ENCODE results near the gene PAX4.

Gene PAX4

DNA sequence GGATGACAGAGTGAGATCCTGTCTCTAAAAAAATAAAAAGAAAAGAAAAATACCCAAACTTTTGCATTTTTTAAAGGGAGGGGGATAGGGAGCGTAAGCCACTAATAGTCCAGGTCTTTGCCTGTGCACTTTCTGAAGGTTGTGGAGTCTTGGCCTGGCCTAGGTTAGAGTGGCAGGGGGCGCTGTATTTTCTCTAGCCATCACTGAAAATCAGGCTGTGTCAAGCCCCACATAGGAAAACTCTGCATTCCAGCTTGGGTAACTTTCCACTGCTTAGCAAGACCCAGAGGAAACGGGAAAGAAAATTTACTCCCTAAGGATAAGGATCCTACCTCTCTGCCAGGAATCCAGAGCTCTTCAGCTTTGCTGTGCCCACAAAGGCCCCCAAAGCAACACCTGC, 10.5 kb upstream of the PAX4 start:
- no peak for DNase-seq

DNA sequence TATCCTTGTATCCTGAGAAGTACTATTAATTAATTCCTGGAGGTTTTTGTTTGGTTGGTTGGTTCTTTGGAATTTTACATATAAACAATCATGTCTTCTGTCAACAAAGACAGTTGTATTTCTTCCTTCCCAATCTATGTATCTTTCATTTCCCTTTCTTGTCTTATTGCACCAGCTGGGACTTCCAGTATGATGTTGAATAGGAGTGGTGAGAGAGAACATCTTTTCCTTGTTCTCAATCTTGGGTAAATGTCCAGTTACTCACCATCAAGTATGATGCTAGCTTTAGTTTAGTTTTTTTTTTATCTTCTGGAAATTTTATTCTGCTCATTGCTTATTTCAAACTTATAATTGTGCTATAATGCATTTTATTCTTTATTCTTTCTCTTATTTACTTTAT, 7.4 kb upstream of the PAX4 start:
- no peak for DNase-seq

DNA sequence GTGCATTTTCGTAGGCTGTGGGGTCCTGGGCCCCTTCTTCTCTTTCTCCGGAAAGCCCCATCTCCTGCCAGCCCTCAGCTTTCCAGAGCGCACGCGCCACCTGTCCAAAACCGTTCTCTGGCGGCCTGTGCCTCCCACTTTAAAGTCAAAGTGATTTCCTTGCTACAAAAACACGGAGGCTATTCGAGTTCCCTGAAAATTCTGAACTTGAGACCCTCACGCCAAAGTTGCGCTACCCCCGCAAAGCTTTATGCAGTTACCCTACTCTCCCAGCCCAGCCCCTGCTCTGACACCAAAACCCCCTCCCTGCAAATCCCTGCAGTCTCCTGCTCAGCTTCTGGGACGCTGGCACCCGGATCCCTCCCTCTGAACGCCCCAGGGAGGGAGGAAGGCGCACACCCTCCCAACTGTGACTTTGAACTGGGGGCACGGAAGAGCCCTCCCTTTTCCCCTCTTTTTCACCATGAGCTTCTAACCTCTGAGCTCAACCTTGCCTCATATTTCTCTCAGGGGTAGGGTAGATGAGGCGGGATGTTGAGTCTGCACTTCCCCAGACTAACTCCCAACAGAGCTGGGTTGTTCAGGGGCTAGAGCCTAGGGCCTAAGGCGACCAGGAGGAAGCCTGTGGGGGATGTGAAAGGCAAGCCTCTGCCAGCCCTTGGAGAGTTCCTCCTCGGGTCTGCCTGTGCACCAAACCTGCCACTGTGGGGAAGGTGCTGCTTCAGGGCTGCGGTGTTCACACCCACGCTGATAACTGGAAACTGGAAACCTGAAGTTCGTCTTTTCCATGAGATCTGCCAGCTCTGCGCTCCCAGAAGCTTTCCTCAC, 2.7 kb upstream of the PAX4 start:
- DNase-seq = no peak

DNA sequence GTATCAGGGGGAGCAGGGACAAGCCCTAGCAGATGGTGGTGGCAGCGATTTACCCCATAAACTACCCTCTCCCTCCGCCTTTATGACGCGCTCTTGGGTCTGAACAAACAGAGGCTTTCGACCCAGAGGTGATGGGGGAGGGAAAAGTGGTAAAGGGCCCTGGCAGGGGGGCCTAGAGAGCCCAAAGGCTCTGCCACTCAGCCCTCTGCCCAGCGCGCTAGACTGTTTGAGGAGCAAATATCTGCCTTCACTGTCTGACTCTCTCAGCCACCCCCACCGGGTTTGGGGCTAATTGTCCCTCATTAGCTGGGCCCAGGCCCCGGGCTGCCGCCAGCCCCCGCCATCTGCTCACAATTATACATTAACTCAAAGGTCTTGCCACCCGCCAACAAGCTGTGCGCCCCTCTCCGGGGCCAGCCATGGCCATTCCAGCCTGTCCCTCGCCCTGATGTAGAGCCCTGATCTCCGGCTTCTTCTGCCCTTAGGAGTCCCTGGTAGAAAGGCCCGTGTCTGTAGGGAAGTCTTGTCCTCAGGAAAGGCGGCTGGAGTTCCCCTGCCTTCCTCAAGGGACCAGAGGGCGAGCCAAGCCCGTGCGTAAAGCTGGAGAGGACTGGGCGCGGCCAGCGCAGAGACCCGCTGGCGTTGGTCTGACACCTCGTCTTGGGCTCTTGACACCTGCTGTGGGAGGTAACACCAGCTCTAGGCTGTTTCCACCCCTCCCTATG, 1.9 kb upstream of the PAX4 start:
- no peak for DNase-seq

DNA sequence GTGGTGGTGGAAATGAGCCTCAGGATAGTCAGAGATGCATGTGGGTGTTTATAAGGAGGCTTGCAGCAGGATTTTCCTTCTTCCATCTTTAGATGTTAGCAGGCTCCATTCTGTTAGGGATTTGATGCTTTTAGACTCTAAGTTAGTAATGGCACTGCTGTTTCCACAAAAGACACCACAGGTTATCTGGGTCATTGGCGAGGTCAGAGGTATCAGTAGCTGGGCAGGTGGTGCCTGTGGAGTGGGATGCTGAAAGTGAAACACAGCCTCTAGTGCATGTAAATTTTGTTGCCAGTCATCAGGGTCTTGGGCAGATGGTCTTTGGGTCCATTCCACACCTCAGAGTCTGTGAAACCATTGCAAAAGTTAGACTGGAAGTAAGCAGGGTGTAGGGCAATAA, 833 bp upstream of the PAX4 start:
- DNase-seq = no peak

DNA sequence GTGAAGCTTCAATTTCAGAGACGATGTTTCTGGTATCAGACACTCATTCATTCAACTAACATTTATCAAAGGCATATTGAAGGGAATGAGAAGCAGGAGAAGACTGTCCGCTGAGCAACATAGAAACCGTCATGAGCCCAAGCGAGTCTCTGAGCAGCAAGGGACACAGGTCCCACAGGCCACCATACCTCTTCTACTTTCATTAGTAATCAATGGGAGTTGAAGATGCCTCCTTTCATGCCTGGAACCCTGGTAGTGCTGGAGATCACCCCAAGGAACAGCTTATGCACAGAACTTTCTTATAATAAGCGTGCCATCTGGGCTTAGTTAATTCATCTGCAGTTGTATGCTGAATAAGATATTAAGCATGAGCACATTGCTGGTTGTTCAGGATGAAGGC, 1.2 kb downstream of the PAX4 start:
- DNase-seq = no peak

DNA sequence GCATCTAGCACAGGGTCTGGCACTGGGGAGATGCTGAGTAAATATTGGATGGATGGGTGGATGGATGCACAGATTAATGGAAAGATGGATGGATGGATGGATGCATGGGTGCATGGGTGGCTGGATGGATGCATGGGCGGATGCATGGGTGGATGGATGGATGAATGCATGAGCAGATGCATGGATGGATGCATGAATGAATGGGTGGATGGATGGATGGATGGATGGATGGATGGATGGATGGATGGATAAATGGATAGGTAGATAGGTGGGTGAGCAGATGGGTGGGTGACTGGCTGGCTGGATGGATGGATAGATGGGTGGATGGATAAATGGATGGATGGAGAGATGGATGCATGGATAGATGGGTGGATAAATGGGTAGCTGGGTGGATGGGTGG, 5.7 kb downstream of the PAX4 start:
- DNase-seq = no peak

DNA sequence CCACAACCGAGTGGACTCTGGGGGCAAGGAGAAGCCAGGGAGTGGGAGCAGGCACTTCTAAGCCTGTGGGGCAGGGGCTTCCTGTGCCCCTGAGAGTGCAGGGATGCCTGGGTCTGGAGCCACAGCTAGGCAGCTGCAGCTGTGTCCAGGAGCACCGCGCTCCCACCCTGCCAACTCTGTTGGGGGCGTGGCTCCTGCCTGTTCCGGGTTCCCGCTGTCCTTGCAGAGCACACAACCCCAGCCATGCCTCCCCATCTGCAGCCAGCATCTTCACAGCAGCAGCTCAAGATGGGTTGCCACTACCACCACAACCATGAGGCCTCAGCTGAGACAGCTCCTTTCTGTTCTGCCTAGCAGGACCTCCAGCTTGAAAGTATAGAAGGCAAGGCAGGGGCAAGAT, 8.6 kb downstream of the PAX4 start:
- DNase-seq = no peak

DNA sequence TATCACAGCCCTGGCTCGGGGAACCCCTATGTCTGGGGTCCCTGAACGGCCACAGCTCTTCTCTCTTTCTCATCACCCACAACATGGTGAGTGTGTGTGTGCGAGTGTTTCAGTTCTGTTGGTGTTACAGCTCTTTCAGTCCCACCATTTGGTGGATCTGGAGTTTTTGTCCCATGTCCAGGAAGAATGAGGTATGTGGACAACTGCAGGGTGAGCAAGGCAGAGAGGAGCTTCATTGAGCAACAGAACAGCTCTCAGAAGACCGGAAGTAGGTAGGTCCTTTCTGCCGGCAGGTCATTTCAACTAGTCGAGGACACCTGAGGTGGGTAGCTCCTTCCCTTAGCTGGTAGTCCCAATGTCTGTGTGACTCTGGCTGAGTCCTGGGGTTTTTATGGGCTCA, 9.5 kb downstream of the PAX4 start:
- DNase-seq = no peak

DNA sequence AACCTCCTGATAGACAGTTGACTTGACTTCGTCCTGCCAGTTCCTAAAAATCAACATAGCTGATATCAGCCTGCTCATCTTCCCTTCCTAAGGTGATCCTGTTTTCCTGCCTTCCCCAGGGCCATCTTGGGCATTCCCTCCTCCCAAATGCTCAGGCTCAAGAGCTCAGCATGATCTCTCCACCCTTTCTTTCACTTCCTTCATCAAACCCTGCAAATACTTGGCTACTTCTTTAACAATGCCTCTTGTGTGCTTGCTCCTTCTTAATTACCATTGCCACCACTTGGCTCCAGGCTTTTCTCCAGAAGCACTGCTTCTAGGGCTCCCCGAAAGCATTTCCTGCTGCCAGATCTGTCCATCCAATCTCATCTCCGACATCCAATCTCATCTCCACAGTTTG, 17.1 kb downstream of the PAX4 start:
- no peak for DNase-seq

DNA sequence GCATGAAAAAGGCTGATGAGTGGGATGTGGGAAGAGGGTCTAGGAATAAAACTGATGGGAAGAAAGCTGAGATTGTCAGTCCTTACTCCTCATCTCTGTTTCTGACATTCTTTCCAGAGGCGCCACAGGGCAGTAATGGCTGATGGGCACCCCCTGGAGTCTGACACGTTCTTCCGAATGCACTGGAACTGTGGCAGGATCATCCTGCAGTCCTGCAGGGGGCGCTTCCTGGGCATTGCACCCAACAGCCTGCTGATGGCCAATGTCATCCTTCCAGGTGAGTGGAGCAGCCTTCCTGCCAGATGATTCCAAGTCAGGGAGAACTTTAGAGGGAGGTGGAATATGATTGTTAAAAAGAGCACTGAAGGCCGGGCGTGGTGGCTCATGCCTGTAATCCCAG, 19.6 kb downstream of the PAX4 start:
- no peak for DNase-seq

DNA sequence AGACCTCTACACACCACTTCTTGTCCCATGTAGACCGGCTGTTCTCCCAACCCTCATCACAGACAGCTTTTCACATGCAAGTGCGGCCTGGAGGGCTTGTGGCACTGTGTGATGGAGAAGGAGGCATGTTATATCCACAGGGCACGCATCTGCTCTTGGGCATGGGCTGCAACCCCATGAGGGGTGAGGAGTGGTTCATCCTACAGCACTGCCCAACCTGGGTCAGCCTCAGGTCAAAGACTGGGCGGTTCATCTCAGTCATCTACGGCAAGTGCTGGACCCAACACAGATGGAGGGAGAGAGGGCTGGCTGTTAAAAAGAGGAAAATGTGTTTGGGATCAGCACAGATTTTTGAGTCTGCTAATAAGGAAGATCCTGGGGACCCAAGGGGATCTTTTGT, 22.2 kb downstream of the PAX4 start:
- no peak for DNase-seq

DNA sequence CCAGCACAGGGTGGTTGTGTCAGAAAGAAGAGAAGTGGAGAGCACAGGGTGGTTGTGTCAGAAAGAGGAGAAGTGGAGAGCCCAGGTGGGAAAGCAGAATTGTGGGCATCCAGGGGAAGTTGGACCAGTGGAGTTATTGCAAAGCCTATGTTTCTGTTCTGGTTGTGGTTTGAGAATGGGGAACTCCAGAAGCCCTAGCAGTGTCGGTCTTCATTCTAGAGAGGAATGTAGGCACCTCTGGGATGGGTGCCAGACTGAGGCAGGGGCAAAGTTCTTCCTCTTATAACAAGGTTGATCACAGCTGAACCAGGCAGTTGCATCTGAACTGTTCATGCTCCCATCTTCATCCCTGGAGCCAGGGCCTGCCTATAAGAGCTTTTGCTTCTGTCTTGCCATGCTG, 23.5 kb downstream of the PAX4 start:
- DNase-seq = peak; percentile 12

DNA sequence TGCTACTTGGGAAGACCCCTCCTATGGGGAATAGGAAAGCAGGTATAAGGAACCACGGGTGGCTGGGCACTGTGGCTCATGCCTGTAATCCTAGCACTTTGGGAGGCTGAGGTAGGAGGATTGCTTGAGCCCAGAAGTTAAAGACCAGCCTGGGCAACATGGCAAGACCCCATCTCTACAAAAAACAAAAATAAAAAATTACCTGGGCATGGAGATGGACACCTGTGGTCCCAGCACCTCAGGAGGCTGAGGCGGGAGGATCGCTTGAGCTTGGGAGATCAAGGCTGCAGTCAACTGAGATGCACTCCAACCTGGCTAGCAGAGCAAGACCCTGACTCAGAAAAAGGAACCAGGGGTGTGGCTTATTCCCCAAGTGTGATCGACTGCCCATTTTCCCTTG, 25.4 kb downstream of the PAX4 start:
- DNase-seq = no peak

DNA sequence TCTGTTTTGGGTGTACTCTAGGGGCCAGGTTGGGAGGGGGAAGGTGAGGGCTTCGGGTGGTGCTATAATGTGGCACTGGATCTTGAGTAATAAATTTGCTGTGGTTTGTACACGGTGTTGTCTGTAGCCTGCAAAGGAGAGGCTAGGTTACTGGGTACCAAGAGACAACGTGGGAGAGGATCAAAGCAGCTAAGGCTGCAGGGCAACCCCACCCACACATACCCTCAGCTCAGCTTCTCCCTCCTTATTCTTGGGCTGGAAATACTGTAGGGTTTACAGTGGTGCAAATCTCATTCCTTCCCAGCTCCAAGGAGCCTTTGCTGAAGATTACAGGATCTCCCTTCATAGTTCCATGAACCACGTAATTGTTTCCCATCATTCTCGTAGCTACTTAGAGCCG, 26.4 kb downstream of the PAX4 start:
- DNase-seq = no peak

DNA sequence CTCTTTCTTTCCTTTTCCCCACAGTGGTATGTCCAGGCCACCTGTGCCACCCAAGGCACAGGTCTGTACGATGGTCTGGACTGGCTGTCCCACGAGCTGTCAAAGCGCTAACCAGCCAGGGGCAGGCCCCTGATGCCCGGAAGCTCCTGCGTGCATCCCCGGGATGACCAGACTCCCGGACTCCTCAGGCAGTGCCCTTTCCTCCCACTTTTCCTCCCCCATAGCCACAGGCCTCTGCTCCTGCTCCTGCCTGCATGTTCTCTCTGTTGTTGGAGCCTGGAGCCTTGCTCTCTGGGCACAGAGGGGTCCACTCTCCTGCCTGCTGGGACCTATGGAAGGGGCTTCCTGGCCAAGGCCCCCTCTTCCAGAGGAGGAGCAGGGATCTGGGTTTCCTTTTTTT, 26.8 kb downstream of the PAX4 start:
- DNase-seq = no peak

DNA sequence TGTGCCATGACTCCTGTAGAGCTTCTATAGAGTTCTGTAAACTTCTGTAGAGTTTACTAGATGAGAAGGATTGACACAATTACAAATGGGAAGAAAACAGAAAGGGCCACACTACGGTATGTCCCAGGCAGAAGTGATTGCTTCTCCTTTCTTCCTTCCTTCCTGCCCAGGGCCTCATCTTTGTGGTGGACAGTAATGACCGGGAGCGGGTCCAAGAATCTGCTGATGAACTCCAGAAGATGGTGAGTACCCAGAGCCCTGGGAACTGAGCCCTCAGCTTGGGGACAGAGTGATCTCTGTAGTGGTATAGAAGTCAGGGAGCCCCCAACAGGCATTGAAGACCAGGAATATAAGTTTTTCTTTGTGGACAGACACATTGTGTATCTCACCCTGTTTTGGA, 28.0 kb downstream of the PAX4 start:
- DNase-seq = no peak

DNA sequence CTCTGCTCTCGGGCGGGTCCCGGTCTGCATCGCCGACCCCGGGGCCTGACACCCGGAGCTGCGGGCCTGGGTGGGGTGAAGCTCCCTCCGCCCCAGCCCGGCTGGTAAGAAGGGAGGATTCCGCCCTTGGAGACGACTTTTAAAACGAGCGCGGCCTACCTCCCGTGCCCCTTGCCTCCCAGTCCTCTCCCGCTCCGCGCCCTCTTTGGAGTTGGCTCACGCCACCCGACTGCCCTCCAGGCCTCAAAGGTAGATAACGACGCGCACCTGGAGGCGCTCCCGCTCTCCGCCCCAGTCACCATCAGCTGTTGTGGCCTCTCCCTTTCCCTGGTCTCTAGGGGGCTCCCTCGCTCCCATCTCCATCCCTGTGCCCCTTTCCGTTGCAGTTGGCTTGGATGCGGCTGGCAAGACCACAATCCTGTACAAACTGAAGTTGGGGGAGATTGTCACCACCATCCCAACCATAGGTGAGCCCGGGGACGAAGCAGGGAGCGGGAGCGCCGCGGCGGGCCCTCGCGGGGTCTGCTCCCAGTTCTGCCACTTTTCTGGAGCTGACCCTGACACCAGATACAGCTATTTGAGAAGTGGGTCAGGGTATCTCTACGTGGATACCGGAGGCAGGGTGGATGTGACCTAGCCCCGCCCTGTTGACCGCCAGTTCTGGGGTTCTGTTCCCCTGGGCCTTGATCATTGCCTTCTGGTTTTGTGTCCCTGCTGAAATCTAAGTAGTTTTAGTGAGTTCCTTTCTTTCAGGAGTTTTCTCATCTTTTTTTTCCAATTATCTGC, 29.1 kb downstream of the PAX4 start:
- peak; percentile 32 for DNase-seq

DNA sequence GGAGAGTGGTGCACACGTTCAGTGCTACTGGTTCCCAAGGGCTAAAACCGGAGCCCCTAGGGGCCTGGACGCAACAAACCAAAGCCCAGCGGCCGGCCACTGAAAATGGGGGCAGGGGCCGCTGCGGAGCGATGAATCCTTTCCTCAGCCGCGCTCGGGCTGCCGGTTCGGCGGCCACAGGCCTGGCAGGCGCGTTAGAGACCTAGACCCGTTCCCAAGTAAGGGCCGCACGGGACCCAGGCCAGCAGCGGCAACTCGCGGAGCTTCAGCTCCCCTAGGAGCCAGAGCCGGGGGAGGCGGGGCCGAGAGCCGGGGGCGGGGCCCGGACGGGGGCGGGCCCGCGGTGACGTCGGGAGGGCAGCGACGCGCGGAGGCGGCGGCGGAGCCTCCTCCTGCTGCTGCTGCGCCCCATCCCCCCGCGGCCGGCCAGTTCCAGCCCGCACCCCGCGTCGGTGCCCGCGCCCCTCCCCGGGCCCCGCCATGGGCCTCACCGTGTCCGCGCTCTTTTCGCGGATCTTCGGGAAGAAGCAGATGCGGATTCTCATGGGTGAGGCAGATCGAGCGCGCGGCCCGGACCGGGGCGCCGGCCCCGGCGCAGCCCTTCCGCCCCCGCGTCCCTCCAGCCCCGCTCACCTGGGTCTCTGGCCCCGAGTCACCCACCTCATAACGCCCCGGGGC, 29.8 kb downstream of the PAX4 start, which contains the start of gene ARF5:
Gene ARF5 (plus strand): TSS at position 393 of the 678 bp plus-strand sequence. CDS start 88 bp downstream, at position 481.
- peak; percentile 91 for DNase-seq

DNA sequence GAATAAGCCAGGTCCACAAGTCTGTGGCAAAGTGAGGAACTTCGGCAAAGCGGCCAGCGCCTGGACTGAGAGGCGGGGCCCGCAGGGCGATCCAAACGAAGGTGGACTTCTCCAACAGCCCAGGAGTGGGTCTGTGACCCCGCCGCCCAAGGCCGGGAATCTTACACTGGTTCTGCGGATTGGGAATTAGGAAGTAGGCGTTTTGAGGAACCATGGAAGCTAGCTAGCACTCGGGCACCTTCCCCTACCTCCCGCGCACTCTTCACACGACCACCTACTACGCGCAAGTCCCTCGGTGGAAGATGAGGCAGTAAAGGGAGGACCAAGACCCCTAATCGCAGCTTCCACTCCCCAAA, 30.3 kb downstream of the PAX4 start:
- no peak for DNase-seq

DNA sequence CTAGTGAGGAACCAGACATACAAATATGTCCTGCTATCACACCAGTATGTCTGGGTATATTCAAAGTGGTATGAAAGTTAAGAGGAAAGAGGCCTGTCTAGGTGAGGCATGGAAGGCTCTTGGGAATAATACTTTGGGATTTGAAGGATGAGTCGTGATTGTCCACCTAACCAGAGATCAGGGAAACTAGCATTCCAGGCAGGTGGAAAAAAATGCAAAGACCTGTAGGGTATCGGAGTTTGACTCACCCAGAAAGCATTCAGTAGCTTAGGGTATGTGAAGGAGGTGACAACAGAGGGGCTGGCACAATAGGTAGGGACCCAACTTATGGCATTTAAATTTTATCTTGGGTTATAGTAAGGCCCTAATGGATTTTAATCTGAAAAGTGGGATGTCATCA, 31.6 kb downstream of the PAX4 start:
- no peak for DNase-seq

DNA sequence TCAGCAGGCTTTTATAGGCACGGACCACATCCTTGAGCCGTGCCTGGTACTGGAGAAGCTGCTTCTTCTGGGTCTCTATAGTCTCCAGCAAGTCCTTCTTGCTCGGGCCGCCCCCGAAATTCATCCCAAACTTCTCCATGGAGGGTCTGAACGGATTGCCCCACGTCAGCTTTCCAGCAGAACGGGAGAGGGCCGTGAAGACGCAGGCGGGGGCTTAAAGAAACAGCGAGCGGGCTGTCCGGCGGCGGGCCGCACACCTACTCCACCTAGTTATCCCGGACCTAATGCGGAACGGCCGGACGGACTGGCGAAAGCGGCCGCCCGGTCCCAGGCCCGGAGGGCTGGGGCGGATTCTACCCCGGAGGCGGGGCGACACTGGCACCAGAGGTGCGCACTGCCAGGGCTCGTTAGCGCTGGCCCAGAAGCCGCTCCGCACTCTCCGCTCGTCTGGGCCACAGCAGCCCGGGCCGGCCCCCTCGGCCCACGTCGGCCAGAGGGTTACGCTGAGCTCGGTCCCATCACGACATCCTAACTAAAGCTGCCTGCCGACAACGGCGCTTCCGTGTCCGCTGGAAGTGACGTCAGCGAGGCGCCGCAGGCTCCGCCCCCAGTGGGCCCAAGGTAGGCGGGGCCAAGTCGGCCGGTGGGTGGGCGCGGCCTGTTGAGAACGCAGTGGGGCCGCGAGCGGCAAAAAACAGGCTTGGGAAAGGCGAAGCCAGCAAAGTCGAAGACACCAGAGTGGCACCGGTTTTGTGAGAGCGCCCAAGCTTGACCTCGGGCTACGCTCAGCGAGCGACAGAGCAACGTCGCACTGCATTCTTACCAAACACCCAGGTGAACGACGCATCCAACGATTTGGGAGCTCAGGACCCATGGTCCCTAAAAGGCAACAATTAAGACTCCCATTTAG, 32.6 kb downstream of the PAX4 start, which contains the start of gene GCC1:
Gene GCC1 (minus strand): TSS at position 553 of the 910 bp plus-strand sequence. CDS start 414 bp downstream, at position 139.
- peak; percentile 95 for DNase-seq

Data from CD4-positive, alpha-beta T cell treated with Interleukin-21 for 1 hour (primary cell).